Neural cell (in vitro differentiated cells): ENCODE measurements around the gene TLCD3A. TPM values are rescaled to one million over a fixed set of nuclear protein-coding genes. Genes with fewer than 3 reads are reported as not detected.

ENCODE experiments used
- H2AFZ ChIP-seq: fragments of 200-600, 300-800 bp; sonication (generic), shearing (Covaris generic); 2 replicates; pipeline ENCODE4 v1.6.0; 2014; ENCODE audit warnings: low read depth, mild to moderate bottlenecking, antibody characterized with exemption, low read length, moderate library complexity
- H3F3A ChIP-seq: fragments of 200-600 bp; shearing (Covaris generic); 2 replicates; pipeline ENCODE4 v1.6.1; 2016; ENCODE audit warnings: mild to moderate bottlenecking, moderate library complexity, mixed read lengths, antibody characterized with exemption, low read length; ENCODE audit not compliant: insufficient read depth, poor library complexity, severe bottlenecking
- H3K27ac ChIP-seq: fragments of 200-600, 300-800 bp; sonication (generic), shearing (Covaris generic); 2 replicates; pipeline ENCODE4 v1.5.1; 2014; ENCODE audit warnings: mild to moderate bottlenecking, low read length, moderate library complexity
- H3K27me3 ChIP-seq: fragments of 300-800, 200-600 bp; sonication (generic), shearing (Covaris generic); 2 replicates; pipeline ENCODE4 v1.6.0; 2014; ENCODE audit warnings: mild to moderate bottlenecking, low read depth, low read length, moderate library complexity; ENCODE audit not compliant: insufficient read depth
- H3K36me3 ChIP-seq: fragments of 300-800, 200-600 bp; sonication (generic), shearing (Covaris generic); 2 replicates; pipeline ENCODE4 v1.5.1; 2014; ENCODE audit warnings: mild to moderate bottlenecking, antibody characterized with exemption, low read length, moderate library complexity; ENCODE audit not compliant: insufficient read depth
- H3K4me2 ChIP-seq: fragments of 300-800, 200-600 bp; sonication (generic), shearing (Covaris generic); 2 replicates; pipeline ENCODE4 v1.6.0; 2014; ENCODE audit warnings: mild to moderate bottlenecking, low read length
- H3K4me3 ChIP-seq: fragments of 300-800, 200-600 bp; sonication (generic), shearing (Covaris generic); 2 replicates; pipeline ENCODE4 v1.5.1; 2014; ENCODE audit warnings: mild to moderate bottlenecking, low read length, moderate library complexity
- H3K79me2 ChIP-seq: fragments of 200-600 bp; shearing (Covaris generic); replicated peaks from 2 replicates; pipeline ENCODE4 v1.6.0; 2014; ENCODE audit warnings: mild to moderate bottlenecking, low read length, moderate library complexity; ENCODE audit not compliant: insufficient read depth
- H3K9ac ChIP-seq: fragments of 300-800, 200-600 bp; sonication (generic), shearing (Covaris generic); 2 replicates; pipeline ENCODE4 v1.6.1; 2016; ENCODE audit warnings: mild to moderate bottlenecking, low read length, mixed read lengths
- H3K9me2 ChIP-seq: fragments of 200-600 bp; shearing (Covaris generic); 2 replicates; pipeline ENCODE4 v1.6.1; 2016; ENCODE audit warnings: mild to moderate bottlenecking, low read length, mixed read lengths; ENCODE audit not compliant: insufficient read depth
- H3K9me3 ChIP-seq: fragments of 200-600, 300-800 bp; sonication (generic), shearing (Covaris generic); 2 replicates; pipeline ENCODE4 v1.6.1; 2016; ENCODE audit warnings: mild to moderate bottlenecking, mixed run types, low read length, moderate library complexity, mixed read lengths
- H4K20me1 ChIP-seq: fragments of 200-600 bp; shearing (Covaris generic); 2 replicates; pipeline ENCODE4 v1.6.1; 2016; ENCODE audit warnings: mild to moderate bottlenecking, mixed run types; ENCODE audit not compliant: insufficient read depth
- EP300 ChIP-seq: fragments of 450-650 bp; conservative IDR thresholded peaks from 2 replicates; pipeline ENCODE4 v1.6.1; 2014; ENCODE audit warnings: antibody characterized with exemption, mild to moderate bottlenecking, moderate library complexity; ENCODE audit not compliant: poor library complexity, severe bottlenecking
- EZH2 ChIP-seq: fragments of 200-600, 300-800 bp; shearing (Covaris generic), sonication (generic); IDR thresholded peaks from 2 replicates; pipeline ENCODE4 v1.6.1; 2014; ENCODE audit warnings: antibody characterized with exemption, low read length, borderline replicate concordance, mild to moderate bottlenecking; ENCODE audit not compliant: insufficient read depth, poor library complexity, severe bottlenecking
- MXI1 ChIP-seq: fragments of 450-650 bp; conservative IDR thresholded peaks from 2 replicates; pipeline ENCODE4 v1.6.1; 2014; ENCODE audit warnings: antibody characterized with exemption, mild to moderate bottlenecking; ENCODE audit not compliant: poor library complexity, severe bottlenecking
- POLR2AphosphoS5 ChIP-seq: IDR thresholded peaks from 2 replicates; pipeline ENCODE4 v1.6.1; 2012
- RAD21 ChIP-seq: fragments of 450-650 bp; conservative IDR thresholded peaks from 2 replicates; pipeline ENCODE4 v1.6.1; 2014; ENCODE audit warnings: antibody characterized with exemption, mild to moderate bottlenecking, moderate library complexity
- SMC3 ChIP-seq: fragments of 450-650 bp; conservative IDR thresholded peaks from 2 replicates; pipeline ENCODE4 v1.6.1; 2014; ENCODE audit warnings: antibody characterized with exemption, mild to moderate bottlenecking, moderate library complexity; ENCODE audit not compliant: poor library complexity
- TAF1 ChIP-seq: IDR thresholded peaks from 2 replicates; pipeline ENCODE4 v1.6.1; 2012; ENCODE audit warnings: low read depth
- polyA plus RNA-seq: library from polyadenylated mRNA; depleted of rRNA; stranded (reverse); fragments of >200 nt; gene quantifications from 2 replicates; pipeline ENCODE4 v1.2.3, GENCODE V29; 2014
- TF ChIP-seq, protein P1 (sequence below): fragments of 450-650 bp; IDR thresholded peaks from 2 replicates; pipeline ENCODE4 v1.5.1; 2014; ENCODE audit warnings: antibody characterized with exemption, mild to moderate bottlenecking, moderate library complexity; ENCODE audit not compliant: poor library complexity, severe bottlenecking
- TF ChIP-seq, protein P2 (sequence below): IDR thresholded peaks from 2 replicates; pipeline ENCODE4 v1.6.1; 2012; ENCODE audit warnings: borderline replicate concordance

Gene TLCD3A
- polyA plus RNA-seq, 1 donor from 2014 or later, result 17.0 TPM

DNA sequence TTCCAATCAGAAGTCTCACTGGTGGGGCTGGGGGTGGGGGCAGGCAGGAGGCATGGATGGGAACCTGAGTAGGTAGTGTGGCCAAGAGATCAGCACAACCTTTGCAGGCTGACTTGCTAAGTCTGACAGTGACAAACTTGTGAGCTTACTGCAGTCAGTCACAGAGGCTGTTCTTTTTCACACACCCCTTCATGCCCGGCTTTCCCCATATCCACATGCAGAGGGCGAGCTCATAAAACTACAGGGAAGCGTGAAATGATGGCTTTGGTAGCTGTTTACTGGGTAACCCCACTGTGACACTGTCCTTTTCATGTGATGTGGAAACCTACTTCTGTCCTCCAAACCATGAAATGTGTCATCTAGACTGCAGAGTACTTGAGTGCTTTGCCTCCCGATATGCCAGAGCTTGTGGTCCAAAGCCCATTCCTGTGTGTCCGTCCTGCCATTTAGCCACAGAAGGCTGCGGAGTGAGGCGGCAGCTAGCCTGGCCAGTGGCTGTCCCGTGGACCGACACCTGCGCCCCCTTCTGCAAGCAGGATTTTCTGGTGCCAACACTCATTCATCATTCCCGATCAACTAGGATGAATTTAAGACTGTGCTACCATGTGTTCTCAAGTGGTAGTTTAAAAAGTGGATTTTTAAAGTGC, 9.9 kb downstream of the TLCD3A start:
- TF ChIP-seq MXI1 (no peak), EZH2 (no peak), POLR2AphosphoS5 (no peak), EP300 (no peak), RAD21 (no peak), SMC3 (no peak), TAF1 (no peak)
- TF ChIP-seq, protein P1, sequence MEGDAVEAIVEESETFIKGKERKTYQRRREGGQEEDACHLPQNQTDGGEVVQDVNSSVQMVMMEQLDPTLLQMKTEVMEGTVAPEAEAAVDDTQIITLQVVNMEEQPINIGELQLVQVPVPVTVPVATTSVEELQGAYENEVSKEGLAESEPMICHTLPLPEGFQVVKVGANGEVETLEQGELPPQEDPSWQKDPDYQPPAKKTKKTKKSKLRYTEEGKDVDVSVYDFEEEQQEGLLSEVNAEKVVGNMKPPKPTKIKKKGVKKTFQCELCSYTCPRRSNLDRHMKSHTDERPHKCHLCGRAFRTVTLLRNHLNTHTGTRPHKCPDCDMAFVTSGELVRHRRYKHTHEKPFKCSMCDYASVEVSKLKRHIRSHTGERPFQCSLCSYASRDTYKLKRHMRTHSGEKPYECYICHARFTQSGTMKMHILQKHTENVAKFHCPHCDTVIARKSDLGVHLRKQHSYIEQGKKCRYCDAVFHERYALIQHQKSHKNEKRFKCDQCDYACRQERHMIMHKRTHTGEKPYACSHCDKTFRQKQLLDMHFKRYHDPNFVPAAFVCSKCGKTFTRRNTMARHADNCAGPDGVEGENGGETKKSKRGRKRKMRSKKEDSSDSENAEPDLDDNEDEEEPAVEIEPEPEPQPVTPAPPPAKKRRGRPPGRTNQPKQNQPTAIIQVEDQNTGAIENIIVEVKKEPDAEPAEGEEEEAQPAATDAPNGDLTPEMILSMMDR, result no peak
- TF ChIP-seq, protein P2, sequence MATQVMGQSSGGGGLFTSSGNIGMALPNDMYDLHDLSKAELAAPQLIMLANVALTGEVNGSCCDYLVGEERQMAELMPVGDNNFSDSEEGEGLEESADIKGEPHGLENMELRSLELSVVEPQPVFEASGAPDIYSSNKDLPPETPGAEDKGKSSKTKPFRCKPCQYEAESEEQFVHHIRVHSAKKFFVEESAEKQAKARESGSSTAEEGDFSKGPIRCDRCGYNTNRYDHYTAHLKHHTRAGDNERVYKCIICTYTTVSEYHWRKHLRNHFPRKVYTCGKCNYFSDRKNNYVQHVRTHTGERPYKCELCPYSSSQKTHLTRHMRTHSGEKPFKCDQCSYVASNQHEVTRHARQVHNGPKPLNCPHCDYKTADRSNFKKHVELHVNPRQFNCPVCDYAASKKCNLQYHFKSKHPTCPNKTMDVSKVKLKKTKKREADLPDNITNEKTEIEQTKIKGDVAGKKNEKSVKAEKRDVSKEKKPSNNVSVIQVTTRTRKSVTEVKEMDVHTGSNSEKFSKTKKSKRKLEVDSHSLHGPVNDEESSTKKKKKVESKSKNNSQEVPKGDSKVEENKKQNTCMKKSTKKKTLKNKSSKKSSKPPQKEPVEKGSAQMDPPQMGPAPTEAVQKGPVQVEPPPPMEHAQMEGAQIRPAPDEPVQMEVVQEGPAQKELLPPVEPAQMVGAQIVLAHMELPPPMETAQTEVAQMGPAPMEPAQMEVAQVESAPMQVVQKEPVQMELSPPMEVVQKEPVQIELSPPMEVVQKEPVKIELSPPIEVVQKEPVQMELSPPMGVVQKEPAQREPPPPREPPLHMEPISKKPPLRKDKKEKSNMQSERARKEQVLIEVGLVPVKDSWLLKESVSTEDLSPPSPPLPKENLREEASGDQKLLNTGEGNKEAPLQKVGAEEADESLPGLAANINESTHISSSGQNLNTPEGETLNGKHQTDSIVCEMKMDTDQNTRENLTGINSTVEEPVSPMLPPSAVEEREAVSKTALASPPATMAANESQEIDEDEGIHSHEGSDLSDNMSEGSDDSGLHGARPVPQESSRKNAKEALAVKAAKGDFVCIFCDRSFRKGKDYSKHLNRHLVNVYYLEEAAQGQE, result no peak
- H3F3A ChIP-seq, result no peaks in the 10 kb centered on the region
- H3K4me2 ChIP-seq, result no peak overlapping the region
- no peak overlapping the region for H2AFZ ChIP-seq
- no peaks in the 10 kb centered on the region for H4K20me1 ChIP-seq
- H3K36me3 ChIP-seq, result no peaks in the 10 kb centered on the region
- no peaks in the 10 kb centered on the region for H3K9me3 ChIP-seq
- H3K9me2 ChIP-seq, result no peaks in the 10 kb centered on the region
- no peak overlapping the region for H3K27ac ChIP-seq
- no peaks in the 10 kb centered on the region for H3K27me3 ChIP-seq
- H3K4me3 ChIP-seq, result no peak overlapping the region
- H3K79me2 ChIP-seq, result peaks cover under 1% of the 10 kb centered on the region
- H3K9ac ChIP-seq, result no peak overlapping the region

- Histone ChIP-seq H3K9ac (no peak overlapping the region), H3K9me2 (no peaks in the 10 kb centered on the region), H3K4me2 (no peak overlapping the region), H3K27ac (no peak overlapping the region), H3K9me3 (no peaks in the 10 kb centered on the region), H3K36me3 (no peaks in the 10 kb centered on the region), H3F3A (no peaks in the 10 kb centered on the region), H4K20me1 (no peaks in the 10 kb centered on the region), H3K4me3 (no peak overlapping the region), H2AFZ (no peak overlapping the region), H3K79me2 (no peaks in the 10 kb centered on the region), H3K27me3 (no peaks in the 10 kb centered on the region)
- TF ChIP-seq, protein P1, result no peak
- TF ChIP-seq EZH2, result no peak
These were observed 10.7 kb downstream of the TLCD3A start for GRCh38 chr17:743139-743538.
